Keratinocyte (primary cell): Measurements from ENCODE around the gene TEX19.

Experiments
- EZH2 ChIP-seq: IDR thresholded peaks from one replicate; pipeline ENCODE4 v1.6.1; 2012; ENCODE audit warnings: inconsistent platforms, mild to moderate bottlenecking, low read length, moderate library complexity
- TF ChIP-seq, protein P1 (sequence below), 3 experiments: IDR thresholded peaks in 1 of 3; conservative IDR thresholded peaks in 1 of 3; optimal IDR thresholded peaks in 1 of 3; 2 replicates in 2 of 3; 3 replicates in 1 of 3; pipeline versions ENCODE3 to v1.5.1; 2011; ENCODE audit warnings: low read length in 3 of 3, mild to moderate bottlenecking in 3 of 3, moderate library complexity in 2 of 3, control low read depth in 1 of 3, inconsistent platforms in 1 of 3; ENCODE audit not compliant: insufficient read depth in 2 of 3; ENCODE audit errors: extremely low read depth in 1 of 3

DNA sequence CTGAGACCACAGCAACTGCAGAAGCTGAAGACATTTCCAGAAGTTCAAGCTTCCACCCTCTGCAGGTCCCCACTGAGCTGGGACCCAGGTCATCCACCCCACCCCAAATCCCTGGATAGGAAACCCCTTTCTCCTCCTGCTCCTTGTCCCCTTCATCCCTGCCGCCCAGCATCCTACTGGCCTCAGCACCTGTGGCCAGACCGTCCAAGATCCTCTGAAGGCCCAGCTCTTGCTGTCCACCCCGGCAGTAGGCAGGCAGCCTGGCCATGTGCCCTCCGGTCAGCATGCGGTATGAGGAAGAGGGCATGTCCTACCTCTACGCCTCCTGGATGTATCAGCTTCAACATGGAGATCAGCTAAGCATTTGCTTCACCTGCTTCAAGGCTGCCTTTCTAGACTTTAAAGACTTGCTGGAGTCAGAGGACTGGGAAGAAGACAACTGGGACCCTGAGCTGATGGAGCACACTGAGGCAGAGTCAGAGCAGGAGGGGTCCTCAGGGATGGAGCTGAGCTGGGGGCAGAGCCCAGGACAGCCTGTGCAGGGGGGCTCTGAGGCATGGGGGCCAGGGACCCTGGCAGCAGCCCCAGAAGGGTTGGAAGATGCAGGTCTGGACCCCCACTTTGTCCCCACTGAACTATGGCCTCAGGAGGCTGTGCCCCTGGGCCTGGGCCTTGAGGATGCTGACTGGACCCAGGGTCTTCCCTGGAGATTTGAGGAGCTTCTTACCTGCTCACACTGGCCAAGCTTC lies 3.0 kb downstream of the TEX19 start:
- TF ChIP-seq, protein P1, sequence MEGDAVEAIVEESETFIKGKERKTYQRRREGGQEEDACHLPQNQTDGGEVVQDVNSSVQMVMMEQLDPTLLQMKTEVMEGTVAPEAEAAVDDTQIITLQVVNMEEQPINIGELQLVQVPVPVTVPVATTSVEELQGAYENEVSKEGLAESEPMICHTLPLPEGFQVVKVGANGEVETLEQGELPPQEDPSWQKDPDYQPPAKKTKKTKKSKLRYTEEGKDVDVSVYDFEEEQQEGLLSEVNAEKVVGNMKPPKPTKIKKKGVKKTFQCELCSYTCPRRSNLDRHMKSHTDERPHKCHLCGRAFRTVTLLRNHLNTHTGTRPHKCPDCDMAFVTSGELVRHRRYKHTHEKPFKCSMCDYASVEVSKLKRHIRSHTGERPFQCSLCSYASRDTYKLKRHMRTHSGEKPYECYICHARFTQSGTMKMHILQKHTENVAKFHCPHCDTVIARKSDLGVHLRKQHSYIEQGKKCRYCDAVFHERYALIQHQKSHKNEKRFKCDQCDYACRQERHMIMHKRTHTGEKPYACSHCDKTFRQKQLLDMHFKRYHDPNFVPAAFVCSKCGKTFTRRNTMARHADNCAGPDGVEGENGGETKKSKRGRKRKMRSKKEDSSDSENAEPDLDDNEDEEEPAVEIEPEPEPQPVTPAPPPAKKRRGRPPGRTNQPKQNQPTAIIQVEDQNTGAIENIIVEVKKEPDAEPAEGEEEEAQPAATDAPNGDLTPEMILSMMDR (optimal IDR thresholded peaks at IDR 0.05 in 1 of 3, IDR thresholded peaks at IDR 0.05 in 1 of 3, conservative IDR thresholded peaks at IDR 0.05 in 1 of 3; ENCODE audit: extremely low read depth in 1 of 3, insufficient read depth in 2 of 3, low read length in 3 of 3): no peak
- TF ChIP-seq EZH2: no peak
